H1 (cell line): ENCODE measurements around the gene NAXE. TPM values are rescaled to one million over a fixed set of nuclear protein-coding genes. Genes with fewer than 3 reads are reported as not detected.

ENCODE experiments used
- CTCF ChIA-PET: fragments of 300-600 bp; sonication (Branson Sonifier 250); formaldehyde crosslinking; loops from one replicate; lab custom pipeline; 2021; ENCODE audit not compliant: partially characterized antibody; lab: Charles Lee
- POLR2A ChIA-PET: fragments of 300-600 bp; sonication (Branson Sonifier 250); formaldehyde crosslinking; loops from one replicate; lab custom pipeline; 2021; ENCODE audit warnings: inconsistent platforms; ENCODE audit not compliant: partially characterized antibody; lab: Charles Lee
- DNase-seq, 2 experiments: peaks; one replicate each; pipeline versions ENCODE4 v3.0.0 to v3.0.0-alpha.2; 2010 to 2022; ENCODE audit warnings: low spot score in 2 of 2, low read depth in 1 of 2, mixed read lengths in 1 of 2
- FAIRE-seq: peaks from 2 replicates; lab custom pipeline; 2011; peaks lifted over from hg19 to GRCh38; lab: Jason Lieb, UNC
- H2AFZ ChIP-seq: 2 replicates; pipeline ENCODE4 v1.8.1; 2012; ENCODE audit warnings: low read length, inconsistent platforms
- H2AK5ac ChIP-seq: 2 replicates; pipeline ENCODE4 v1.6.1; 2013; ENCODE audit warnings: low read depth, low read length
- H2BK120ac ChIP-seq: replicated peaks from 2 replicates; pipeline ENCODE3; 2013; ENCODE audit warnings: low read depth, low read length, inconsistent platforms
- H2BK12ac ChIP-seq: 2 replicates; pipeline ENCODE4 v1.6.1; 2013; ENCODE audit warnings: low read depth, low read length
- H2BK15ac ChIP-seq: 2 replicates; pipeline ENCODE4 v1.6.1; 2013; ENCODE audit warnings: low read length
- H2BK20ac ChIP-seq: 2 replicates; pipeline ENCODE4 v1.6.1; 2013; ENCODE audit warnings: low read length
- H2BK5ac ChIP-seq: 2 replicates; pipeline ENCODE4 v1.6.1; 2013; ENCODE audit warnings: low read depth, low read length
- H3K14ac ChIP-seq: 2 replicates; pipeline ENCODE4 v1.6.1; 2013; ENCODE audit warnings: inconsistent platforms; ENCODE audit not compliant: insufficient read length
- H3K18ac ChIP-seq: 2 replicates; pipeline ENCODE4 v1.6.1; 2013; ENCODE audit warnings: low read length; ENCODE audit errors: extremely low read depth
- H3K23ac ChIP-seq: 2 replicates; pipeline ENCODE4 v1.6.1; 2013; ENCODE audit warnings: inconsistent platforms; ENCODE audit not compliant: insufficient read length
- H3K23me2 ChIP-seq: 2 replicates; pipeline ENCODE4 v1.6.1; 2013; ENCODE audit warnings: low read depth, low read length
- H3K27ac ChIP-seq: 2 replicates; pipeline ENCODE4 v1.6.1; 2011; ENCODE audit warnings: low read depth, low read length, inconsistent platforms
- H3K27me3 ChIP-seq, 4 experiments: replicated peaks in 1 of 4; 1 replicate in 1 of 4; 2 replicates in 3 of 4; pipeline versions ENCODE4 v1.6.1 to v1.8.1; 2011 to 2013; ENCODE audit warnings: low read length in 3 of 4, mild to moderate bottlenecking in 3 of 4, inconsistent platforms in 2 of 4, mixed read lengths in 2 of 4, moderate library complexity in 1 of 4; ENCODE audit not compliant: control insufficient read depth in 3 of 4, insufficient read depth in 3 of 4; ENCODE audit errors: extremely low read depth in 1 of 4
- H3K36me3 ChIP-seq, 4 experiments: 2 replicates each; pipeline versions ENCODE4 v1.6.1 to v1.8.1; 2011 to 2013; ENCODE audit warnings: mild to moderate bottlenecking in 4 of 4, low read length in 3 of 4, moderate library complexity in 2 of 4, control low read depth in 1 of 4, inconsistent platforms in 1 of 4; ENCODE audit not compliant: insufficient read depth in 4 of 4, control insufficient read depth in 2 of 4
- H3K4ac ChIP-seq: replicated peaks from 2 replicates; pipeline ENCODE3; 2013; ENCODE audit warnings: low read length, low read depth, mixed read lengths, inconsistent platforms; ENCODE audit not compliant: insufficient read length
- H3K4me1 ChIP-seq, 4 experiments: replicated peaks in 1 of 4; 1 replicate in 1 of 4; 2 replicates in 3 of 4; pipeline versions ENCODE4 v1.6.1 to v1.8.1; 2011 to 2013; ENCODE audit warnings: low read length in 3 of 4, inconsistent platforms in 2 of 4, mixed read lengths in 1 of 4; ENCODE audit not compliant: insufficient read depth in 4 of 4, control insufficient read depth in 3 of 4
- H3K4me2 ChIP-seq, 2 experiments: 2 replicates each; pipeline versions ENCODE4 v1.6.1 to v1.8.1; 2011 to 2013; ENCODE audit warnings: low read depth in 2 of 2, low read length in 2 of 2, control low read depth in 1 of 2, inconsistent platforms in 1 of 2, mild to moderate bottlenecking in 1 of 2; ENCODE audit not compliant: insufficient read depth in 1 of 2
- H3K4me3 ChIP-seq, 4 experiments: fragments of 200-600, 300-600 bp in 1 of 4; sonication (generic), shearing (Covaris generic), sonication (Bioruptor Twin) in 1 of 4; 2 replicates each; pipeline versions ENCODE4 v1.5.1 to v1.8.1; 2011 to 2016; ENCODE audit warnings: low read length in 4 of 4, low read depth in 3 of 4, control low read depth in 2 of 4, inconsistent platforms in 2 of 4, mild to moderate bottlenecking in 2 of 4, mixed read lengths in 1 of 4, moderate library complexity in 1 of 4; ENCODE audit not compliant: insufficient read depth in 2 of 4; ENCODE audit errors: extremely low read depth in 1 of 4
- H3K56ac ChIP-seq: replicated peaks from 2 replicates; pipeline ENCODE3; 2013; ENCODE audit warnings: low read depth, mild to moderate bottlenecking, mixed read lengths, low read length, inconsistent platforms; ENCODE audit not compliant: insufficient read length
- H3K79me1 ChIP-seq: 2 replicates; pipeline ENCODE4 v1.6.1; 2013; ENCODE audit warnings: low read depth, low read length, control low read depth
- H3K79me2 ChIP-seq, 2 experiments: 2 replicates each; pipeline versions ENCODE4 v1.6.1 to v1.8.1; 2012 to 2013; ENCODE audit warnings: low read length in 2 of 2, mild to moderate bottlenecking in 2 of 2, inconsistent platforms in 1 of 2; ENCODE audit not compliant: insufficient read depth in 2 of 2, control insufficient read depth in 1 of 2
- H3K9ac ChIP-seq, 4 experiments: replicated peaks in 1 of 4; 1 replicate in 1 of 4; 2 replicates in 3 of 4; pipeline versions ENCODE4 v1.6.1 to v1.8.1; 2011 to 2013; ENCODE audit warnings: low read depth in 3 of 4, low read length in 3 of 4, control low read depth in 2 of 4, mild to moderate bottlenecking in 2 of 4, moderate library complexity in 2 of 4, inconsistent platforms in 1 of 4; ENCODE audit errors: extremely low read depth in 1 of 4
- H3K9me3 ChIP-seq, 2 experiments: 2 replicates each; pipeline versions ENCODE4 v1.6.1 to v1.8.1; 2012 to 2013; ENCODE audit warnings: mild to moderate bottlenecking in 2 of 2, moderate library complexity in 2 of 2, control low read depth in 1 of 2, inconsistent platforms in 1 of 2, low read depth in 1 of 2, low read length in 1 of 2, mixed read lengths in 1 of 2; ENCODE audit not compliant: insufficient read depth in 2 of 2
- H4K20me1 ChIP-seq, 2 experiments: replicated peaks in 1 of 2; 2 replicates each; pipeline versions ENCODE3 to v1.8.1; 2011 to 2013; ENCODE audit warnings: inconsistent platforms in 2 of 2, low read length in 2 of 2, mild to moderate bottlenecking in 1 of 2; ENCODE audit not compliant: insufficient read depth in 2 of 2, control insufficient read depth in 1 of 2
- H4K5ac ChIP-seq: 2 replicates; pipeline ENCODE4 v1.6.1; 2013; ENCODE audit warnings: low read length, low read depth, mixed read lengths, inconsistent platforms; ENCODE audit not compliant: insufficient read length
- H4K8ac ChIP-seq: 2 replicates; pipeline ENCODE4 v1.8.0; 2013; ENCODE audit warnings: mild to moderate bottlenecking, moderate library complexity, low read length, inconsistent platforms; ENCODE audit not compliant: insufficient read depth; ENCODE audit errors: extremely low read depth
- H4K91ac ChIP-seq: replicated peaks from 2 replicates; pipeline ENCODE3; 2013; ENCODE audit warnings: low read length, mixed read lengths, inconsistent platforms; ENCODE audit not compliant: insufficient read length
- RBBP5 ChIP-seq: IDR thresholded peaks from 2 replicates; pipeline ENCODE4 v1.7.1; 2012; ENCODE audit warnings: low read depth, mild to moderate bottlenecking, inconsistent platforms, low read length, moderate library complexity, borderline replicate concordance
- WGBS, 2 experiments: shearing (Covaris generic) in 1 of 2; methylation state at CpG; one replicate each; pipeline versions ENCODE4 v1.1.6 to v1.1.7; 2013 to 2015; ENCODE audit warnings: low lambda C conversion rate in 2 of 2, mixed read lengths in 2 of 2, inconsistent platforms in 1 of 2, low coverage in 1 of 2, missing lambda C conversion rate in 1 of 2; ENCODE audit not compliant: insufficient replicate concordance in 2 of 2, insufficient coverage in 1 of 2, insufficient read length in 1 of 2; ENCODE audit errors: extremely low coverage in 1 of 2, missing lambda C conversion rate in 1 of 2; 5-methylcytosine and 5-hydroxymethylcytosine counted together
- polyA plus RNA-seq, 7 experiments: library from polyadenylated mRNA; depleted of rRNA in 3 of 7; stranded (reverse) in 5 of 7; unstranded in 2 of 7; fragments of >200 nt in 5 of 7; fragments of 200-250 nt in 2 of 7; gene quantifications; 1 replicate in 5 of 7; 2 replicates in 1 of 7; 4 replicates in 1 of 7; pipeline versions ENCODE4 v1.2.1 to v1.2.3, GENCODE V29; 2011 to 2013; ENCODE audit warnings: missing spikeins in 2 of 7, mixed read lengths in 2 of 7
- total RNA-seq: library from RNA; stranded (reverse); fragmentation: NEBNext Ultra II Directional; extraction: Animal tissue kit (Norgen Biotek cat#: 25700); gene quantifications from 2 replicates; pipeline ENCODE4 v1.2.1, GENCODE V29; 2021
- TF ChIP-seq, protein P1 (sequence below): IDR thresholded peaks from 2 replicates; pipeline ENCODE4 v1.6.1; 2012; ENCODE audit warnings: inconsistent platforms

The NAXE gene
- total and polyA plus RNA-seq, 2 of the 8 experiments (the other 6 are each of a cell fraction or from before 2014, with no cell fraction given) = 73.1 to 74.3 TPM

DNA sequence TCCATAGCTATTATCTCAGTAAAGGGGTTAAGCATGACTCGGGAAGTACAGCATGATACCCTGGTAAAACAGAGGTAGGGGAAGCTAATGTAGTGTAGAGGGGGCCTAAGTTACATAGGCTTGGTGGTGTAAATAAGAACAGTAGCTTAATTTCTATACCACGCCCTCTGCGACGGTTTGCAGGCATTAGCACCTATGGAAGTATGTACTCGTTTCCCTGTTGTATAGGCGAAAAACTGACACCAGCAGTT lies 470 bp upstream of the NAXE start:
- WGBS, 2 experiments = 21% methylated on average over 6 of the region's 6 CpGs; no CpG with 5 or more reads in 1 of the 2 experiments
- TF ChIP-seq, protein P1, sequence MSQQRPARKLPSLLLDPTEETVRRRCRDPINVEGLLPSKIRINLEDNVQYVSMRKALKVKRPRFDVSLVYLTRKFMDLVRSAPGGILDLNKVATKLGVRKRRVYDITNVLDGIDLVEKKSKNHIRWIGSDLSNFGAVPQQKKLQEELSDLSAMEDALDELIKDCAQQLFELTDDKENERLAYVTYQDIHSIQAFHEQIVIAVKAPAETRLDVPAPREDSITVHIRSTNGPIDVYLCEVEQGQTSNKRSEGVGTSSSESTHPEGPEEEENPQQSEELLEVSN = no peak
- TF ChIP-seq RBBP5 = no peak
- Histone ChIP-seq H3K56ac (no peak overlapping the region), H4K91ac (peak overlapping the region; percentile 50), H2BK20ac (no peak overlapping the region), H3K79me2 (no peaks in the 10 kb centered on the region), H4K8ac (no peak overlapping the region), H3K36me3 (peaks cover 8 to 29% (median 18%) of the 10 kb centered on the region in 4 experiments), H3K14ac (no peak overlapping the region), H2BK12ac (no peak overlapping the region), H2BK15ac (no peak overlapping the region; the same call in 1 of the 2 replicates), H2BK120ac (no peak overlapping the region), H3K27me3 (no peaks in the 10 kb centered on the region), H3K4ac (peak overlapping the region; percentile 4), H3K27ac (no peak overlapping the region), H4K20me1 (peaks cover 0 to 5% of the 10 kb centered on the region in 2 experiments), H3K23ac (no peak overlapping the region), H3K23me2 (peaks cover 10% of the 10 kb centered on the region), H3K9me3 (no peaks in the 10 kb centered on the region), H3K18ac (no peak overlapping the region; the same call in 1 of the 2 replicates), H3K79me1 (0 out of 2 replicates have a peak, but pooled peaks cover 2% of the 10 kb centered on the region), H2AK5ac (no peak overlapping the region), H4K5ac (peak overlapping the region; percentile 2), H3K4me2 (peak overlapping the region; percentile 68 to 87), H2BK5ac (peak overlapping the region; percentile 41; the same call in 1 of the 2 replicates), H3K4me3 (peak overlapping the region; percentile 62 to 87 (median 81)), H3K4me1 (peaks cover 0 to 10% (median 2%) of the 10 kb centered on the region in 4 experiments; a peak in 4 of 7 replicates), H2AFZ (peak overlapping the region; percentile 88), H3K9ac (peak overlapping the region in 2 of 4 experiments; percentile 31 to 64; a peak in 3 of 7 replicates)
- FAIRE-seq (no peak), DNase-seq (no peak)
- ChIA-PET CTCF (interaction anchor here (0.7 to 5.3 kb wide), 17 partner anchors 10 to 205 kb away, joined by 3 to 45 read pairs (median 4); partner anchors contain the start of genes GPATCH4, HAPLN2 and TTC24), POLR2A (interaction anchor here (0.8 to 5.1 kb wide), 30 partner anchors 9 to 212 kb away, joined by 3 to 66 read pairs (median 4); partner anchors contain the start of genes GPATCH4, HAPLN2, MEF2D and PRCC)
